ENCODE results near the gene MRAP. TPM values are rescaled to one million over a fixed set of nuclear protein-coding genes. Genes with fewer than 3 reads are reported as not detected.

Gene MRAP
- total RNA-seq, 1 experiment from 2014 or later, result not detected

DNA sequence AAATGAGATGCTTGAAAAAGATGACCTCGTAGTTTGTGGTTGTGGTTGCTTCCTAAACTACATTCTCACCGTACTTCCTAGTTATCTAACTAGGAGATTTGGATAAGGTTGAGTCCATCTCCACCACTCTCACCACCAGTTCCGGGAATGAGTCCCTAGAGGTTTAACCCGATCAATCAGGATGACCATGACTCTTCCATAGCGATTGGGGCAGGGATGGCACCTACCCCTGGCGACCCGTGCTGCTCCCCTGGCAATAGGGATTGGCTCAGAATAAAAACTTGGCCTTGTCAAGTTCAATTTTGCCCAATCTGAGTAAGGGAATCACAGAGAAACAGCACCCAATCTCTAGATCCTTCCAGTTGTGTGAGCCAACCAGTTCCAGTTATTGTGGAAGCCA lies 17.1 kb upstream of the MRAP start:
- POLR2A ChIA-PET (ENCODE audit: low non-redundant PET), result no interaction called here
- peaks cover 8% of the 10 kb centered on the region for H3K4me1 ChIP-seq (ENCODE audit: insufficient read depth, low read length, poor library complexity, severe bottlenecking)
- intact Hi-C loops (cut with micrococcal nuclease; ENCODE audit: unreplicated experiment), result no loop called here
- no TSS peak for BruUV-seq (replicated peaks)
- CTCF ChIA-PET, result no interaction called here
- TF ChIP-seq, protein P1, sequence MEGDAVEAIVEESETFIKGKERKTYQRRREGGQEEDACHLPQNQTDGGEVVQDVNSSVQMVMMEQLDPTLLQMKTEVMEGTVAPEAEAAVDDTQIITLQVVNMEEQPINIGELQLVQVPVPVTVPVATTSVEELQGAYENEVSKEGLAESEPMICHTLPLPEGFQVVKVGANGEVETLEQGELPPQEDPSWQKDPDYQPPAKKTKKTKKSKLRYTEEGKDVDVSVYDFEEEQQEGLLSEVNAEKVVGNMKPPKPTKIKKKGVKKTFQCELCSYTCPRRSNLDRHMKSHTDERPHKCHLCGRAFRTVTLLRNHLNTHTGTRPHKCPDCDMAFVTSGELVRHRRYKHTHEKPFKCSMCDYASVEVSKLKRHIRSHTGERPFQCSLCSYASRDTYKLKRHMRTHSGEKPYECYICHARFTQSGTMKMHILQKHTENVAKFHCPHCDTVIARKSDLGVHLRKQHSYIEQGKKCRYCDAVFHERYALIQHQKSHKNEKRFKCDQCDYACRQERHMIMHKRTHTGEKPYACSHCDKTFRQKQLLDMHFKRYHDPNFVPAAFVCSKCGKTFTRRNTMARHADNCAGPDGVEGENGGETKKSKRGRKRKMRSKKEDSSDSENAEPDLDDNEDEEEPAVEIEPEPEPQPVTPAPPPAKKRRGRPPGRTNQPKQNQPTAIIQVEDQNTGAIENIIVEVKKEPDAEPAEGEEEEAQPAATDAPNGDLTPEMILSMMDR (conservative IDR thresholded peaks at IDR 0.05; ENCODE audit: low read depth, low read length), result no peak
- TF ChIP-seq EZH2 (IDR thresholded peaks at IDR 0.05; ENCODE audit: borderline replicate concordance, low read depth, low read length, poor library complexity, severe bottlenecking), result no peak
- no peak for DNase-seq (ENCODE audit: low spot score)
- no peak overlapping the region for H3K27ac ChIP-seq (ENCODE audit: low read depth, low read length, poor library complexity, severe bottlenecking)
- H3K27me3 ChIP-seq (replicated peaks; ENCODE audit: insufficient read depth, low read depth, low read length, poor library complexity), result no peaks in the 10 kb centered on the region
- H3K9me3 ChIP-seq (ENCODE audit: low read depth, low read length, poor library complexity, severe bottlenecking), result no peaks in the 10 kb centered on the region
- no peak overlapping the region for H3K4me3 ChIP-seq (ENCODE audit: low read depth, low read length, poor library complexity, severe bottlenecking)
- no peaks in the 10 kb centered on the region for H3K36me3 ChIP-seq (ENCODE audit: insufficient read depth, low read length, poor library complexity, severe bottlenecking)

DNA sequence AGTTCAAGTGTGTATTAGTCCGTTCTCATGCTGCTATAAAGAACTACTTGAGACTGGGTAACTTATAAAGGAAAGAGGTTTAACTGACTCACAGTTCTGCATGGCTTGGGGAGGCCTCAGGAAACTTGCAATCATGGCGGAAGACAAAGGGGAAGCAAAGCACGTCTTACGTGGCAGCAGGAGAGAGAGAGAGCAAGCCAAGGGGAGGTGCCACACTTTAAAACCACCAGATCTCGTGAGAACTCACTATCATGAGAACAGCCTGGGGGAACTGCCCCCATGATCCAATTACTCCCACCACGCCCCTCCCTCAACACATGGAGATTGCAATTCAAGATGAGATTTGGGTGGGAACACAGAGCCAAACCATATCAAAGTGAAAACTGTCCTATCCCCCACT lies 15.7 kb upstream of the MRAP start:
- BruUV-seq (replicated peaks), result no TSS peak

DNA sequence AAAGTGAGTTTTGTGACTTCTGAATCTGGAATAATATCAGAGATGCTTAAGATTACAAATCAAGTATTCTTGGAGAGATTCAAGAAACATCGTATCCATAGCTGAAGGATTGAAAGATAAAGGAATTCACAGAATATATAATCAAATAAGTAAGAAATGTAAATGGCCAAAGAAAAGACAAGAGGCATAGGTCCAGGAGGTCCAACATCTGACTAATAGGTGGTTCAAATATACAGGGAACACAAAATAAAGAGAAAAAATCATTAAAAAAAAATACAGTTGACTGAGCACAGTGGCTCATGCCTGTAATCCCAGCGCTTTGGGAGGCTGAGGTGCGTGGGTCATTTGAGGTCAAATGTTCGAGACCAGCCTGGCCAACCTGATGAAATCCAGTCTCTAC lies 13.2 kb upstream of the MRAP start:
- ChIA-PET CTCF (no interaction called here), POLR2A (ENCODE audit: low non-redundant PET) (no interaction called here)
- no peak overlapping the region for H3K27ac ChIP-seq (ENCODE audit: low read depth, low read length, poor library complexity, severe bottlenecking)
- H3K27me3 ChIP-seq (replicated peaks; ENCODE audit: insufficient read depth, low read depth, low read length, poor library complexity), result no peaks in the 10 kb centered on the region
- BruUV-seq (replicated peaks), result no TSS peak
- intact Hi-C loops (cut with micrococcal nuclease; ENCODE audit: unreplicated experiment), result no loop called here
- no peaks in the 10 kb centered on the region for H3K9me3 ChIP-seq (ENCODE audit: low read depth, low read length, poor library complexity, severe bottlenecking)
- no peak for DNase-seq (ENCODE audit: low spot score)
- H3K36me3 ChIP-seq (ENCODE audit: insufficient read depth, low read length, poor library complexity, severe bottlenecking), result no peaks in the 10 kb centered on the region
- no peaks in the 10 kb centered on the region for H3K4me1 ChIP-seq (ENCODE audit: insufficient read depth, low read length, poor library complexity, severe bottlenecking)
- no peak for TF ChIP-seq EZH2 (IDR thresholded peaks at IDR 0.05; ENCODE audit: borderline replicate concordance, low read depth, low read length, poor library complexity, severe bottlenecking)
- TF ChIP-seq, protein P1 (conservative IDR thresholded peaks at IDR 0.05; ENCODE audit: low read depth, low read length), result no peak
- H3K4me3 ChIP-seq (ENCODE audit: low read depth, low read length, poor library complexity, severe bottlenecking), result no peak overlapping the region

More for the DNA sequence above, 15.7 kb upstream of the MRAP start:
- ChIA-PET CTCF (no interaction called here), POLR2A (ENCODE audit: low non-redundant PET) (no interaction called here)
- H3K27me3 ChIP-seq (replicated peaks; ENCODE audit: insufficient read depth, low read depth, low read length, poor library complexity), result no peaks in the 10 kb centered on the region
- no peak for TF ChIP-seq EZH2 (IDR thresholded peaks at IDR 0.05; ENCODE audit: borderline replicate concordance, low read depth, low read length, poor library complexity, severe bottlenecking)
- TF ChIP-seq, protein P1 (conservative IDR thresholded peaks at IDR 0.05; ENCODE audit: low read depth, low read length), result no peak
- no peak overlapping the region for H3K4me3 ChIP-seq (ENCODE audit: low read depth, low read length, poor library complexity, severe bottlenecking)
- no peaks in the 10 kb centered on the region for H3K36me3 ChIP-seq (ENCODE audit: insufficient read depth, low read length, poor library complexity, severe bottlenecking)
- H3K9me3 ChIP-seq (ENCODE audit: low read depth, low read length, poor library complexity, severe bottlenecking), result no peaks in the 10 kb centered on the region
- intact Hi-C loops (cut with micrococcal nuclease; ENCODE audit: unreplicated experiment), result no loop called here
- no peak overlapping the region for H3K27ac ChIP-seq (ENCODE audit: low read depth, low read length, poor library complexity, severe bottlenecking)
- H3K4me1 ChIP-seq (ENCODE audit: insufficient read depth, low read length, poor library complexity, severe bottlenecking), result peaks cover 8% of the 10 kb centered on the region
- DNase-seq (ENCODE audit: low spot score), result no peak

All from A673 (cell line).